Kidney epithelial cell (primary cell): ENCODE measurements around the gene C11orf91. TPM values are rescaled to one million over a fixed set of nuclear protein-coding genes. Genes with fewer than 3 reads are reported as not detected.
"Not testable (repeated sequence)": the region's sequence is repeated elsewhere in the genome, so short reads cannot be mapped to it uniquely, and the experiment has no call there.

Experiments
- DNase-seq: peaks from one replicate; pipeline ENCODE4 v3.0.0-alpha.2; 2010; ENCODE audit warnings: low read depth
- H3K27me3 ChIP-seq: 2 replicates; pipeline ENCODE4 v1.6.0; 2011; ENCODE audit warnings: low read length; ENCODE audit not compliant: control insufficient read depth, insufficient read depth
- H3K36me3 ChIP-seq: 2 replicates; pipeline ENCODE4 v1.5.1; 2011; ENCODE audit warnings: low read length; ENCODE audit not compliant: control insufficient read depth, insufficient read depth
- H3K4me3 ChIP-seq: 2 replicates; pipeline ENCODE4 v1.5.1; 2011; ENCODE audit warnings: low read depth, mild to moderate bottlenecking, control low read depth, low read length
- CTCF ChIP-seq: IDR thresholded peaks from 2 replicates; pipeline ENCODE4 v1.5.1; 2011; ENCODE audit warnings: mild to moderate bottlenecking, moderate library complexity, low read length, control low read depth, inconsistent platforms; ENCODE audit not compliant: insufficient read depth, poor library complexity, severe bottlenecking
- total RNA-seq: library from RNA; depleted of rRNA; stranded (reverse); fragments of >200 nt; gene quantifications from 2 replicates; pipeline ENCODE4 v1.2.3, GENCODE V29; 2015

C11orf91 gene
- total RNA-seq, 1 donor from 2014 or later, result not detected

DNA sequence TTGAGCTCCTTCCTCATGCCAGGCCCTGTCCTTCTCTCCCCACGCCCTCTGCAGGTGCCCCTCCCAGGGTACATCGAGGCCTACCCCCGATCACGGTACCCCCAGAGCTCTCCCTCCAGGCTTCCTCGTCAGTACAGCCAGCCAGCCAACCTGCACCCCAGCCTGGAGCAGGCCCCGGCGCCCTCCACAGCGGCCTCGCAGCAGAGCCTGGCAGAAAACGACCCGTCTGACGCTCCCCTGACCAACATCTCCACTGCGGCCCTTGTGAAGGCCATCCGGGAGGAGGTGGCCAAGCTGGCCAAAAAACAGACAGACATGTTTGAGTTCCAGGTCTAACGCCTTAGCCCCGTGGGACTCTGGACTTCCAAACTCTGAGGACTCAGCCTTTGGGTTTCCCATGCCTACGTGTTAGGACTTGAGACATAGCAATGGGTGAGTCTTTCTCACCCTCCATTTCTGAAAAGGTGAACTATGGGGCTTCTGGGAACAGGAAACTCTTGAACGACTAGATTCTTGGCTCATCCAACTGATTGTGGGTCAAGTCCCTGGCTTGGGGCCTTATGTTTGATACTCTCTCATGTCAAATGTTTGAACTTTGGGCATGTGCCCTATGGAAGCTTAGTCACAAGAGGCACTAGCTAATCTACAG, 32.7 kb downstream of the C11orf91 start:
- no peak for DNase-seq
- no peak for TF ChIP-seq CTCF
- no peaks in the 10 kb centered on the region for H3K36me3 ChIP-seq
- no peak overlapping the region for H3K4me3 ChIP-seq
- H3K27me3 ChIP-seq, result no peaks in the 10 kb centered on the region

DNA sequence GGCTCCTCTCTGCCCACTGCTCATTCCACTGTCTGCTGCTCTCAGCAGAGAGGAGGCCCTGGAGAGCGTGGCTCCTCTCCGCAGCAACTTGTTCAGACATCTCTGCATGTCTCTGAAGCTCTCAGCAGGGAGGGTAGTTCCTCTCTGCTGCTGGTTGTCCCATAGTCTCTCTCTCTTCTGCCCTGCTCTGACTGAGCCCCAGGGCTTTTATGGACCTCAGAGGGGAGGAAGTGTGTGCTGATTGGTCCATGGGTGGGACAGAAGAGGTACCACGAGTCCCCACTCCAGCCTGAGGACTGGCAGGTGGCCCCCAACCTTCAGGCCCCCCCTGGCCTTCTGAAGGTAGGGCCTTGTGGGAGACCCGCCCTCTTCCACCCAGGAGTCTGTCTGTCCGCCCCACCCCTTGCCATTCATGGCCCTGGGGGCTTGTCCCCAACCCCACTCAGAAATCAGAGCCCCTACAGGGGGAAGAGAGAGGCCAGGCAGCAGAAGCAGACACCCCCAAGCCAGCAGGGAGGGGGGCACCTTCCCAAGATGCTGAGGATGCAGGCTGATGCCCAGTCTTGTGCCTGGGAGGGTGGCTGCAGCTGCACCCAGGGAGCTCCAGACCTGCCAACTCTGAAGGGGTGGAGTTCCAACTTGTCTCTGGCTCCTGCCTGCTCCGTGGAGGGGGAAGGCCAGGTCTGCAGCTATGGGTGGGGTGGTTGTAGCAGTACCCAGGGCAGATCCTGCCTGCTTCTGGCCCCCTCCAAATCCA, 35.1 kb downstream of the C11orf91 start:
- no peak for DNase-seq
- Histone ChIP-seq H3K36me3 (no peaks in the 10 kb centered on the region), H3K27me3 (no peaks in the 10 kb centered on the region), H3K4me3 (no peak overlapping the region)
- no peak for TF ChIP-seq CTCF

DNA sequence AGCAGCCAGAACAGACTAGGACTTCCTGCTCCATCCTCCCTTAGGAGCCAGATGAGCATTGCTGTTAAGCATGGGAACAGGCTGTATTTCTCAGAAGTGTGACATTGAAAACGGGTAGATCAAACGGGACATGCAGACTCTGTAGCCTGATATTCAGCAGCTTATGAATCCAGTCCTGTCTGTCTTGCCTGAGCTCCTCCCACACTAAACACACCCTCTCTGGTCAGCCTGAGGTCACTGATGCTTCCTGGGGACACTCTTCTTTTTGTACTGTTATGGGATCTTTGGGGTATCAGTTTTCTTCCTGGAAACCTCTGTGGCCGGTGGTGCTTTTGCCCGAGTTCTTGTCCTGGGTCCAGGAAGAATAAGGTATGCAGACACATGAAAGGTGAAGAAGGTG, 35.8 kb downstream of the C11orf91 start:
- no peak overlapping the region for H3K4me3 ChIP-seq
- no peaks in the 10 kb centered on the region for H3K36me3 ChIP-seq
- no peak for TF ChIP-seq CTCF
- H3K27me3 ChIP-seq, result no peaks in the 10 kb centered on the region
- DNase-seq, result no peak

DNA sequence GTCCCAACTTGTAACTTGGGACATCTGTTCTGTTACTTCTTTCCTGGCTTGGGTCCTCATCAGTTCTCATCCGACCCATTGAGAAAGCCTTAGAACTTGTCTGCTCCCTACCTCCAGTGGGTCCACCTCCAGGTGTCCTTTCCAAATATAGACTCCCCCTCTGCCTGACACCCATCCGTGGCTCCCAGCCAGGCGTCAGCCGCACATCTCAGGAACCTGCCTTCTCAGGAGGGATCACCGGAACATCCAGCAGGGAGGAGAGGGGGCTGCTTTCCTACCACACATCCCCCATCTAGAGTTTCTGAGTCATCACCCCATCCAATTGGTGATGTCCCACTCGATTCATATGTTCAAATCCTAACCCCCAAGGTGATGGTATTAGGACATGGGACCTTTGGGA, 36.5 kb downstream of the C11orf91 start:
- Histone ChIP-seq H3K27me3 (no peaks in the 10 kb centered on the region), H3K36me3 (no peaks in the 10 kb centered on the region), H3K4me3 (no peak overlapping the region)
- DNase-seq, result no peak
- no peak for TF ChIP-seq CTCF

- no peaks in the 10 kb centered on the region for H3K36me3 ChIP-seq
- TF ChIP-seq CTCF, result no peak
- DNase-seq, result no peak
- no peaks in the 10 kb centered on the region for H3K27me3 ChIP-seq
- no peak overlapping the region for H3K4me3 ChIP-seq
Observed at GRCh38 chr11:33663121-33663520, 37.5 kb downstream of the C11orf91 start.

- H3K36me3 ChIP-seq, DNase-seq: not testable (repeated sequence)
Observed at GRCh38 chr11:33661526-33661925, 39.1 kb downstream of the C11orf91 start.

More at GRCh38 chr11:33661526-33661925, 39.1 kb downstream of the C11orf91 start:
- H3K4me3 ChIP-seq, H3K27me3 ChIP-seq: not testable (repeated sequence)
